Cardiac muscle cell (in vitro differentiated cells and primary cell): Measurements from ENCODE around the gene ZNF439. TPM values are rescaled to one million over a fixed set of nuclear protein-coding genes. Genes with fewer than 3 reads are reported as not detected.

Experiments
- DNase-seq, 2 donors: peaks; one replicate each; pipeline versions ENCODE4 v3.0.0 to v3.0.0-alpha.2; 2010 to 2017; ENCODE audit warnings: low read depth in 1 of 2, low spot score in 1 of 2
- H3K27ac ChIP-seq: fragments of 200-600 bp; sonication (generic); 2 replicates; pipeline ENCODE4 v1.5.1; 2016
- H3K27me3 ChIP-seq: fragments of 200-600 bp; sonication (generic); 2 replicates; pipeline ENCODE4 v1.6.0; 2016; ENCODE audit warnings: control low read depth
- H3K36me3 ChIP-seq: fragments of 200-600 bp; sonication (generic); 2 replicates; pipeline ENCODE4 v1.5.1; 2016; ENCODE audit warnings: control low read depth
- H3K4me1 ChIP-seq: fragments of 200-600 bp; sonication (generic); 2 replicates; pipeline ENCODE4 v1.8.1; 2017; ENCODE audit warnings: low read depth, mild to moderate bottlenecking, mixed run types
- H3K4me3 ChIP-seq: fragments of 200-600 bp; sonication (generic); 2 replicates; pipeline ENCODE4 v1.5.1; 2016; ENCODE audit warnings: mild to moderate bottlenecking
- H3K9me3 ChIP-seq: fragments of 200-600 bp; sonication (generic); 2 replicates; pipeline ENCODE4 v1.5.1; 2017; ENCODE audit warnings: low read depth, mild to moderate bottlenecking, control low read depth
- CTCF ChIP-seq: IDR thresholded peaks from 2 replicates; pipeline ENCODE4 v1.5.1; 2012; ENCODE audit warnings: low read depth, mild to moderate bottlenecking, low read length
- polyA plus RNA-seq: library from polyadenylated mRNA; unstranded; fragments of >200 nt; fragmentation: Nextera tagmentation; extraction: Ambion mirVana; gene quantifications from 2 replicates; pipeline ENCODE4 v1.2.1, GENCODE V29; 2016
- total RNA-seq: library from RNA; depleted of rRNA; stranded (reverse); fragments of >200 nt; gene quantifications from 2 replicates; pipeline ENCODE4 v1.2.3, GENCODE V29; 2016

ZNF439 gene
- total RNA-seq (0.07 and 3.6 TPM in 2 replicates), polyA plus RNA-seq (3.0 TPM in 1 of 2 replicates, not detected in the other)

- H3K36me3 ChIP-seq: no peaks in the 10 kb centered on the region
- H3K27me3 ChIP-seq: no peaks in the 10 kb centered on the region
- no peak for TF ChIP-seq CTCF
- peak; percentile 72 to 83 for DNase-seq
- H3K9me3 ChIP-seq: no peaks in the 10 kb centered on the region
- peak within 1 kb of the TSS; percentile 21 for H3K4me3 ChIP-seq
- H3K4me1 ChIP-seq: no peaks in the 10 kb centered on the region
- H3K27ac ChIP-seq: no peak within 1 kb of the TSS
Measured at GRCh38 chr19:11848594-11849469, at the start of gene ZNF439. Gene ZNF439 (plus strand): TSS chr19:11848726. CDS start chr19:11848868, 142 bp downstream.

GRCh38 chr19:11806354-11807098 is 42.0 kb upstream of the ZNF439 start:
- H3K27me3 ChIP-seq: no peaks in the 10 kb centered on the region
- H3K27ac ChIP-seq: no peak overlapping the region
- no peaks in the 10 kb centered on the region for H3K36me3 ChIP-seq
- H3K9me3 ChIP-seq: no peaks in the 10 kb centered on the region
- DNase-seq: no peak
- no peak overlapping the region for H3K4me3 ChIP-seq
- no peak for TF ChIP-seq CTCF
- H3K4me1 ChIP-seq: no peaks in the 10 kb centered on the region

GRCh38 chr19:11807099-11807380 is 41.5 kb upstream of the ZNF439 start:
- Histone ChIP-seq H3K27me3 (no peaks in the 10 kb centered on the region), H3K4me1 (no peaks in the 10 kb centered on the region), H3K4me3 (no peak overlapping the region), H3K27ac (no peak overlapping the region), H3K36me3 (no peaks in the 10 kb centered on the region), H3K9me3 (no peaks in the 10 kb centered on the region)
- no peak for DNase-seq
- TF ChIP-seq CTCF: no peak

GRCh38 chr19:11813703-11814028 is 34.9 kb upstream of the ZNF439 start:
- Histone ChIP-seq H3K4me1 (no peaks in the 10 kb centered on the region), H3K27me3 (no peaks in the 10 kb centered on the region), H3K4me3 (peak overlapping the region; percentile 65), H3K36me3 (no peaks in the 10 kb centered on the region), H3K27ac (no peak overlapping the region), H3K9me3 (no peaks in the 10 kb centered on the region)
- DNase-seq: no peak
- no peak for TF ChIP-seq CTCF

- Histone ChIP-seq H3K4me1 (no peaks in the 10 kb centered on the region), H3K27ac (peak within 1 kb of the TSS; percentile 97), H3K9me3 (no peaks in the 10 kb centered on the region), H3K36me3 (no peaks in the 10 kb centered on the region), H3K4me3 (peak within 1 kb of the TSS; percentile 65), H3K27me3 (no peaks in the 10 kb centered on the region)
- peak; percentile 95 to 98 for DNase-seq
- no peak for TF ChIP-seq CTCF
Measured at GRCh38 chr19:11814029-11814699, 34.4 kb upstream of the ZNF439 start, which contains the start of gene ZNF440. Gene ZNF440 (plus strand): TSS chr19:11814273. CDS start chr19:11814448, 175 bp downstream.
